Neural cell (in vitro differentiated cells): Measurements from ENCODE around the gene METTL15. TPM values are rescaled to one million over a fixed set of nuclear protein-coding genes. Genes with fewer than 3 reads are reported as not detected.

Source experiments
- H2AFZ ChIP-seq: fragments of 200-600, 300-800 bp; sonication (generic), shearing (Covaris generic); 2 replicates; pipeline ENCODE4 v1.6.0; 2014; ENCODE audit warnings: low read depth, mild to moderate bottlenecking, antibody characterized with exemption, low read length, moderate library complexity
- H3F3A ChIP-seq: fragments of 200-600 bp; shearing (Covaris generic); 2 replicates; pipeline ENCODE4 v1.6.1; 2016; ENCODE audit warnings: mild to moderate bottlenecking, moderate library complexity, mixed read lengths, antibody characterized with exemption, low read length; ENCODE audit not compliant: insufficient read depth, poor library complexity, severe bottlenecking
- H3K27ac ChIP-seq: fragments of 200-600, 300-800 bp; sonication (generic), shearing (Covaris generic); 2 replicates; pipeline ENCODE4 v1.5.1; 2014; ENCODE audit warnings: mild to moderate bottlenecking, low read length, moderate library complexity
- H3K27me3 ChIP-seq: fragments of 300-800, 200-600 bp; sonication (generic), shearing (Covaris generic); 2 replicates; pipeline ENCODE4 v1.6.0; 2014; ENCODE audit warnings: mild to moderate bottlenecking, low read depth, low read length, moderate library complexity; ENCODE audit not compliant: insufficient read depth
- H3K36me3 ChIP-seq: fragments of 300-800, 200-600 bp; sonication (generic), shearing (Covaris generic); 2 replicates; pipeline ENCODE4 v1.5.1; 2014; ENCODE audit warnings: mild to moderate bottlenecking, antibody characterized with exemption, low read length, moderate library complexity; ENCODE audit not compliant: insufficient read depth
- H3K4me2 ChIP-seq: fragments of 300-800, 200-600 bp; sonication (generic), shearing (Covaris generic); 2 replicates; pipeline ENCODE4 v1.6.0; 2014; ENCODE audit warnings: mild to moderate bottlenecking, low read length
- H3K4me3 ChIP-seq: fragments of 300-800, 200-600 bp; sonication (generic), shearing (Covaris generic); 2 replicates; pipeline ENCODE4 v1.5.1; 2014; ENCODE audit warnings: mild to moderate bottlenecking, low read length, moderate library complexity
- H3K79me2 ChIP-seq: fragments of 200-600 bp; shearing (Covaris generic); replicated peaks from 2 replicates; pipeline ENCODE4 v1.6.0; 2014; ENCODE audit warnings: mild to moderate bottlenecking, low read length, moderate library complexity; ENCODE audit not compliant: insufficient read depth
- H3K9ac ChIP-seq: fragments of 300-800, 200-600 bp; sonication (generic), shearing (Covaris generic); 2 replicates; pipeline ENCODE4 v1.6.1; 2016; ENCODE audit warnings: mild to moderate bottlenecking, low read length, mixed read lengths
- H3K9me2 ChIP-seq: fragments of 200-600 bp; shearing (Covaris generic); 2 replicates; pipeline ENCODE4 v1.6.1; 2016; ENCODE audit warnings: mild to moderate bottlenecking, low read length, mixed read lengths; ENCODE audit not compliant: insufficient read depth
- H3K9me3 ChIP-seq: fragments of 200-600, 300-800 bp; sonication (generic), shearing (Covaris generic); 2 replicates; pipeline ENCODE4 v1.6.1; 2016; ENCODE audit warnings: mild to moderate bottlenecking, mixed run types, low read length, moderate library complexity, mixed read lengths
- H4K20me1 ChIP-seq: fragments of 200-600 bp; shearing (Covaris generic); 2 replicates; pipeline ENCODE4 v1.6.1; 2016; ENCODE audit warnings: mild to moderate bottlenecking, mixed run types; ENCODE audit not compliant: insufficient read depth
- CTCF ChIP-seq: fragments of 450-650 bp; IDR thresholded peaks from 2 replicates; pipeline ENCODE4 v1.5.1; 2014; ENCODE audit warnings: antibody characterized with exemption, mild to moderate bottlenecking, moderate library complexity; ENCODE audit not compliant: poor library complexity, severe bottlenecking
- EP300 ChIP-seq: fragments of 450-650 bp; conservative IDR thresholded peaks from 2 replicates; pipeline ENCODE4 v1.6.1; 2014; ENCODE audit warnings: antibody characterized with exemption, mild to moderate bottlenecking, moderate library complexity; ENCODE audit not compliant: poor library complexity, severe bottlenecking
- EZH2 ChIP-seq: fragments of 200-600, 300-800 bp; shearing (Covaris generic), sonication (generic); IDR thresholded peaks from 2 replicates; pipeline ENCODE4 v1.6.1; 2014; ENCODE audit warnings: antibody characterized with exemption, low read length, borderline replicate concordance, mild to moderate bottlenecking; ENCODE audit not compliant: insufficient read depth, poor library complexity, severe bottlenecking
- MXI1 ChIP-seq: fragments of 450-650 bp; conservative IDR thresholded peaks from 2 replicates; pipeline ENCODE4 v1.6.1; 2014; ENCODE audit warnings: antibody characterized with exemption, mild to moderate bottlenecking; ENCODE audit not compliant: poor library complexity, severe bottlenecking
- POLR2AphosphoS5 ChIP-seq: IDR thresholded peaks from 2 replicates; pipeline ENCODE4 v1.6.1; 2012
- RAD21 ChIP-seq: fragments of 450-650 bp; conservative IDR thresholded peaks from 2 replicates; pipeline ENCODE4 v1.6.1; 2014; ENCODE audit warnings: antibody characterized with exemption, mild to moderate bottlenecking, moderate library complexity
- REST ChIP-seq: IDR thresholded peaks from 2 replicates; pipeline ENCODE4 v1.6.1; 2012; ENCODE audit warnings: borderline replicate concordance
- SMC3 ChIP-seq: fragments of 450-650 bp; conservative IDR thresholded peaks from 2 replicates; pipeline ENCODE4 v1.6.1; 2014; ENCODE audit warnings: antibody characterized with exemption, mild to moderate bottlenecking, moderate library complexity; ENCODE audit not compliant: poor library complexity
- TAF1 ChIP-seq: IDR thresholded peaks from 2 replicates; pipeline ENCODE4 v1.6.1; 2012; ENCODE audit warnings: low read depth
- polyA plus RNA-seq: library from polyadenylated mRNA; depleted of rRNA; stranded (reverse); fragments of >200 nt; gene quantifications from 2 replicates; pipeline ENCODE4 v1.2.3, GENCODE V29; 2014

Gene METTL15
- polyA plus RNA-seq, 1 donor from 2014 or later = 6.6 TPM

GRCh38 chr11:28228196-28228895, 120.2 kb downstream of the METTL15 start:
- no peak overlapping the region for H3K27ac ChIP-seq
- H4K20me1 ChIP-seq = no peaks in the 10 kb centered on the region
- no peaks in the 10 kb centered on the region for H3K27me3 ChIP-seq
- H3K9me2 ChIP-seq = no peaks in the 10 kb centered on the region
- H3K4me2 ChIP-seq = no peak overlapping the region
- H3K79me2 ChIP-seq = no peaks in the 10 kb centered on the region
- H3K9me3 ChIP-seq = no peaks in the 10 kb centered on the region
- no peak overlapping the region for H3K4me3 ChIP-seq
- no peaks in the 10 kb centered on the region for H3K36me3 ChIP-seq
- H2AFZ ChIP-seq = no peak overlapping the region
- no peaks in the 10 kb centered on the region for H3F3A ChIP-seq
- no peak overlapping the region for H3K9ac ChIP-seq
- TF ChIP-seq CTCF = no peak
- TF ChIP-seq SMC3 = no peak
- TF ChIP-seq EP300 = no peak
- no peak for TF ChIP-seq TAF1
- no peak for TF ChIP-seq MXI1
- no peak for TF ChIP-seq RAD21
- TF ChIP-seq REST = no peak
- no peak for TF ChIP-seq POLR2AphosphoS5
- TF ChIP-seq EZH2 = no peak

GRCh38 chr11:28231475-28231874, 123.3 kb downstream of the METTL15 start:
- Histone ChIP-seq H3K9me2 (no peaks in the 10 kb centered on the region), H3K9me3 (no peaks in the 10 kb centered on the region), H3K4me2 (no peak overlapping the region), H3F3A (no peaks in the 10 kb centered on the region), H3K27me3 (no peaks in the 10 kb centered on the region), H3K27ac (no peak overlapping the region), H3K9ac (no peak overlapping the region), H3K79me2 (no peaks in the 10 kb centered on the region), H2AFZ (no peak overlapping the region), H4K20me1 (no peaks in the 10 kb centered on the region), H3K4me3 (no peak overlapping the region), H3K36me3 (no peaks in the 10 kb centered on the region)
- TF ChIP-seq CTCF = no peak
- TF ChIP-seq SMC3 = no peak
- TF ChIP-seq EZH2 = no peak
- TF ChIP-seq REST = no peak
- no peak for TF ChIP-seq POLR2AphosphoS5
- TF ChIP-seq RAD21 = no peak
- no peak for TF ChIP-seq MXI1
- TF ChIP-seq TAF1 = no peak
- TF ChIP-seq EP300 = no peak
